GM18499 (cell line): ENCODE results near the gene INHBA.

Experiments used
- ATAC-seq: cut with Tn5 transposase; IDR thresholded peaks from one replicate; pipeline ENCODE4 v1.9.1; 2021; ENCODE audit warnings: moderate number of reproducible peaks; ENCODE audit not compliant: insufficient read depth, unreplicated experiment

INHBA gene

DNA sequence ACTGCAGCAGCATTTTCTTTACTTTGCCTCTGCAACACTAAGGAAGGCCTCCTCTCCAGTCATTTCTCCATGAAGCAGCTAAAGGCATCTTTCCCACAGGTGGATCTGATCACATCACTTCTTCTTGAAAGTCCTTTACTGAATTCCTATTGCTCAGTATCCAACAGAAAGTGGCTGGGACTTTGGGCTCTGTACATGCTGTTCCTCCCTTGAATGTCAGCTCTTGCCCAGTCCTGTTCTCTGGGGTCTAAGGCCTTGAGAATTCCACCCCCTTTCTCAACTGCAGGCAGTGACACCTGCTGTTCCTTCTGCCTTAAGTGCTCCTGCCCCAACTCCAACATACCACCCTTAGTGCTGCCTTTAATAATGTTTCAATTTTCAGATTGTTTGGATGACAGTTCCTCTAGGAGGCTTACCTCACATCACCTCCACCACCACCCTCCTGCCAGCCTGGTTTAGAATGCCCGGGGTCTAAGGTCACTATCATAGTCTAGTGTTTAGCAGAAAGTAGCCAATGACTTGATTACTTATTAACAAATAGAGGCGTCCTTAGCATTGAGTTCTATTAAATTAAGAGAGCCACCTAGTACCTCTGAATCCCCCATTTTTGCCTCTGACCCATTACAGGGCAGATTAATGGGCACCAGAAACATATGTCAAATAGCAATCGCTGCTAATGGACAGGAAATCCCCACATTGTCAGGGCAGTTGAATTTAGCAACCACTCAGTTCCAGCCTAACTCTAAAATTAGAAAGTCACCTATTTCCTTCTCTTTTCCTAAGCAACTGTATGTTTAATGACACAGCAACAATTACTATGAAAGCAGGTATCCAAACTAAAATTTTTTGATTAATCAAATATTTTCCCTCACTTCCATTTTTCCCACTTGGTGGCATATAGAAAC lies 11.4 kb downstream of the INHBA start:
- no peak for ATAC-seq

DNA sequence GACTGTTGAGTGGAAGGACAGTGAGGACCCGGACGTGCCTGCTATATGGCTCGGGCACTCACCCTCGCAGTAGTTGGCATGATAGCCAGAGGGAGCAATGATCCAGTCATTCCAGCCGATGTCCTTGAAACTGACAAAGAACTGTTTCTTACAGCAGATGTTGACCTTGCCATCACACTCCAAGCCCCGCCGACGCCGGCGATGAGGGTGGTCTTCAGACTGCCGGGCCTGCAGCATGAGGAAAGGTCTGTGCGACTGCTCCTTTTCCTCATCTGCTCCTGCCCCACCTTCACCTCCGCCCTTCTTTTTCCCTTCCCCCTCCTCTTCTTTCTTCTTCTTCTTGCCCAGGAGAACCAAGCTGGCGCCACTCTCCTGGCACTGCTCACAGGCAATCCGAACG lies 13.1 kb downstream of the INHBA start:
- no peak for ATAC-seq

DNA sequence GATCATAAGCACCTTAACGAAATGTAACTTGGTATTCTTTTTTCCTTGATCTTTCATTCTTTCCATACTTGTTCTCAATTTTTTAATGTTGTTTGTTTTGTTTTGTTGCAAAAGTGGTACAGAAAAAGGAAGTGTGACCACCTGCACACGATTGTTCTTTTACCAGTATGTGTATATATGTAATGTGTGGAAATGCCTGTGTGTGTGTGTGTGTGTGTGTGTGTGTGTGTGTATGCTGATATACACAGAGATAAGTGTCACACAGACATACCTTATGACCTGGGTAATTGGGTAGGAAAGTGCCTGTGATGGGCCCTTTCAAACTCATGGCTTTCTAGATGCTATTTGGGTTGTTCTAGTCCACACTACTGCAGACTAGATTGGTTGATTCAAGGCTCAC lies 14.0 kb downstream of the INHBA start:
- ATAC-seq: no peak

DNA sequence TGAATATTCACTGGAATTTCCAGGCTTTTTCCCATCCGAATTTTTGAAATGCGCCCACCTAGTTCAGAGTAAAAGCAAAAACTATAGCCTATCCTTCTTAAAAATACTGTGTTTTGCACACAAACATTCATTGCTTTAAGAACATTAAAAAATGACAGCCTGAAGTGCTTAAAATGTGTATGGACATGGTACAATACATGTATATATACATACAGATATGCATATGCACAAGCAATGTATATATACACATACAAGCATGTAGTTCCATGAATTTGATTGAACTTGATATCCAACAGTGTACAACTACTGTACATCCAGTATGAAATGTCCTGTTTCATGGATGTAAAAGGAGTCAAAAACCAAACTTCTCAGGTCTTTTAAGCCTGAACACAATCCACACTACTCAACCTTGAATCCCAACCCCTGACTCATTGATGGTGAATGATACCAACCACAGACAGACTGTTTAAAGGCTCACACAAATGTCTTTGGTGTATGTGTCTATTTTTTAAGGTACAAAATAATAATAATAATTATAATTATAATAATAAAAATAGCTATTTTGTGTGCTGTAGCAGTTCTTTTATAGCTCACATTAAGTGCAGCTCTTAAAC lies 14.8 kb downstream of the INHBA start:
- ATAC-seq: no peak

DNA sequence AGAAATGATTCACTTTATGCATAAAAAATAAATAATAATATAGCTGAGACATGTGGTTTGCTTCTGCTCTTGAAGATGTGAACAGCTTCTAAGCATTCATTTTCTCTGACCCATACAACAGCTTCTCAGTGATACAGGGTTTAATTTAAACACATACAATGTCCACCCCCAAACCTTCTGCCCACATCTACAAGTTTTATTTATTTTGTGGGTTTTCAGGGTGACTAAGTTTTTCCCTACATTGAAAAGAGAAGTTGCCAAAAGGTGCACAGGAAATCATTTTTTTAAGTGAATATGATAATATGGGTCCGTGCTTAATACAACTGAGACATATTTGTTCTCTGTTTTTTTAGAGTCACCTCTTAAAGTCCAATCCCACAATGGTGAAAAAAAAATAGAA lies 17.2 kb downstream of the INHBA start:
- no peak for ATAC-seq

DNA sequence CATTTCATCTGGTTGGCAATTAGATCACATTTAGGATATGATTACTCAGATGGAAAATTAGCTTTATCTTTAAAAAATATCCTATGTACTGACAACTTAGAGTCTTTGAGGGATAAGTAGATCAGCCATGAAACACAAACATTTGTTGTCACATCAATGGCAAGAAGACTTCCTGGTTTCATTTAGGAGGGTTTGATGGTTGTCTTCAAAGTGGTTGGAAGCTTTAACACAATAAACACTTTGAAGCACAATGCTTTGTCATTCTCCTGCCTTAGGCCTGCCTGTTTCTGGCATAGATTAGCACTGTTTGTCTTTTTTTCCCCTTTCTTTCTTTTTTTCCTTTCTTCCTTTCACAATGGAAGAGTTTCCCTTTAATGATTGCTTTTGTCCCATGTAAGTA lies 20.5 kb downstream of the INHBA start:
- ATAC-seq: no peak

DNA sequence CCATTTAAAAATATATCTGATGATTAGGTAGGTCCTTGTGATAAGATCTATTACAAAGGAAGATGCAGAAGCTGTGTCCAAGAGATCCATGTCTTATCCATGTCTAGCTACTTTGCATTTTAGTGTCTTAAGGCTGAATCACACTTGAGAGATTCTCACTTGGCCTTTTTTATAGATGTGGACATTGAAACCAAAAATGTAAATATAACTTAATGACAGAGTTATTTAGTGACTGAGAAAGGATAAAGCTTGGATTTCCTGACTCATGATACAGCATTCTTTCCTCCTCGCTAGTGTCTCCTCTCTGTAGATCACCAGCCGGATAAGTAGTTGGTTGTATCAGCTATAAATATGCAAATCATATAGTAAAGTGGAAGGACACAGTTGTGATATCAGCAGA lies 23.3 kb downstream of the INHBA start:
- no peak for ATAC-seq

DNA sequence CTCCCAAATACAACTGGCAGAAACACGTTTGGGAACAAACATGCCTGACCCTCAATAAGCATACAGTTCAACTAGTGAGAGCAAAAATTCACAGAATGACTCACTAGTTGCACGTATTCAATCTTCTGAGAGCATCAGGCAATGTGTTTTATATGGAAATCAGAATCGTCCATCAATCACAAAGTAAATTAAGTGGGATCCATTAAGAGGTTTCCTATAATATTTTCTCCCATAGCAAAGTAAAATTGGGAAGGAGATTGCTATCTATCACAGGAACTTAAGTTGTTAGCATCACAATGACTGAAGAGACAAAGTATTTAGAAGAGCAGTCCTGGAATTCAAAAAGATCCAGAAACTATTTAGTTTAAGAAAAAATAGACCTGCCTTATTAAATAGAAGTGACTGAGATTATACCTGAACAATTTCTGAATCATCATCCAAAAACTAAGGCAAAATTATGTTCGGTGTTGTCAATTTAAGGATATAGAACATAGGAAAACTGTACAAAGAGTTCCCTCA lies 28.3 kb downstream of the INHBA start:
- ATAC-seq: no peak

DNA sequence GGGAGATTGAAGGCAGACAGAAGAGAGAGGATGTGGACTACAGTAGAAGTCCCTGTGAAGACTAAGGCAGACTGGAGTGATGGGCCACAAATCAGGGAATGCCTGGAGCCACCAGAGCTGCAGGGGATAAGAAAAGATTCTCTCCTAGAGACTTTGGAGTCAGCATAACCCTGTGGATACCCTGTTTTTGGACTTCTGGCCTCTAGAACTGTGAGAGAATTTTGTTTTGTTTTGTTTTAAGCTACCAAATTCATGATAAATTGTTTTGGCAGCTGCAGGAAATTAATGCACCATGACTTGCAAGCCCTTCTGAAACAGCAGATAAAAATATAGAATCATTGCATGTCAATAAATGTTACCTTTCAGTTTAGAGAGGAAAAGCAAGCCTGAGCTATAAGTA lies 41.3 kb downstream of the INHBA start:
- ATAC-seq: no peak

DNA sequence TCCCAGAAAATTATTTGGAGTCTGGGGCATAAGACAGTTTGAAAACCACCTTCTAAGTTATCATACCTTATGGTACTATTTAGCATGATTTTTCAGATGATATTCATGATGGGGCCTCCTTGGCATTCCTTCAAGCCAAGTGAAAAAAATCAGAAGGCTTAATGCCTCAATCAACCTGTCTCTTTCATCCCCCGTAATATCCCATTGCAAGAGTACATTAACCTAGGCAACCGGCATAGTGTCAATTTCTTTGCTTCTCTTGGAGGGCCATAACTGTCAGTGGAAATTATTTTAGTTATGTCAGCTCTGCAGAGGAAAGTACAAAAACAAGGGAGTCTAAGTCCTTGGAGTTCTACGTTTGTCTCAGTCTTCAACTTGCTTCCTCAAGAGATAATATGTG lies 43.4 kb downstream of the INHBA start:
- ATAC-seq: no peak

DNA sequence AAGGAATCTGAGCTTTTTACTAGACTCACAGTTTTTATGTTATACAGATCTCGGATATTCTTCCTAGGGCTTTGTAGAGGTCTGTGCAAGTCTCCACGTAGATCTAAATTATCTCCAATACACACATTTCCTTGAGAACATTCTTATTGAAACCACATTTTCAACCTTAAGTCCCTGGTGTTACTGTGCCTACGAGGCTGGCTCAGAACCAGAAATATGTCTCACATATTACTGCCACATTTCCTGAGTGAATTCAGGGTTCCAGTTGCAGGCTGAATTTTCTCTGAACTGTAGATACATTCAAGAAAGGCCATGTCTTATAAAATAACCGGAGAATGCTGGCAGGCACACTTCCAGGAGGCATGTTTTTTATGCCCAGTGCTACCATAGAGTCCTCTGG lies 46.5 kb downstream of the INHBA start:
- ATAC-seq: no peak

DNA sequence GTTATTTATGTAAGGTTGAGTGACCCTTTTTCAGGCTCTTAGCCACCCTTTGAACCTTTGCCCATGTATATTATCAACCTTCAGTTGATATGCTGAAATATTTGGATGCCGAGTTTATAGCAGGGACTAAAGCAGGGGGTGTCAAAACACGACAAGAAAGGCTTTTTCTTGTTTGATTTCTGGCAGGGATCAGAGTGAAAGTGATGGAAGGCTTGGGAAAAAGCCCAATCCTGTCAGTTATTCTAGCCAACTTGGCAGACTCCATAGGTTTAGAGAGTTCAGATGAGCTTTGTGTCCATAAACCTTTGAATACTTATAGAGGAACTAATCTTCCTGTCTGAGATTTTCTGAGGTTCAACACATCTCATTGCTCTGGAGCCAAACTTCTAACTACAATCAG lies 47.5 kb downstream of the INHBA start:
- ATAC-seq: no peak

DNA sequence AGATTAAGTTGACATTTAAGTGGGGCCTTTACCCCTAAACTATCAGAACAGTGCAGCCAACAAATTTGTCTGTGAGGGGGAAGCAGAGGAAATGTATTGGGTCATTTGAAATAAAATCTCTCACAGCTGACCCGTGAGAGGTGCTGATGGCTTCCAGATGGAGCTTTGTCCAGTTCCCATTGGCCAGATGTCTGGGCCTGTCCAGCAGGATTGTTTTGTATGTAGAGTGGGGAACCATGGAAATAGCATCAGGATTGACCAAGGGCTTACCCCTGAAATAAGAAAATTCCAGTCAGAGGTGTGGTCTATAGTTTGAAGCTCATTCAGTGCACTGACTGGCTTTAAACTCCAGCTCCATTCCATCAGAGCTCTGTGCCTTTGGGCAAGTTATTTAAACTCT lies 50.6 kb downstream of the INHBA start:
- no peak for ATAC-seq

DNA sequence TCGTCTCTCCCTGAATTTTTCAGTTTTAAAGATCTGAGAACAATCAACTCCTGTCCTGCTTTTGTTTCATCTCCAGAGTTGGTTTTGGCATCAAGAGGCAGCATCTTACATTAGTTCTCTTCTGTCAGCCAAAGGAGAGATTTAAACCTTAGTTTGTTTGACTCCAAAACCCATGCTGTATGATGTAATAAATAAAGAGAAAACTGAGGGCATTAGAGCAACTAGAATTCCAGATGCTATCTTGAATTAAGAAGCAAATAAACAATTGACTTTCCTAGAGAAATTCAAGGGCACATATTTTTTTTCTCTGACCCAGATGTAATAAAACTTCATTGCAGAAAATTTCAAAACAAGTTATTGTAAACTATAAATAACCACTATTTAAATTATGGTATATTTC lies 54.4 kb downstream of the INHBA start:
- no peak for ATAC-seq

DNA sequence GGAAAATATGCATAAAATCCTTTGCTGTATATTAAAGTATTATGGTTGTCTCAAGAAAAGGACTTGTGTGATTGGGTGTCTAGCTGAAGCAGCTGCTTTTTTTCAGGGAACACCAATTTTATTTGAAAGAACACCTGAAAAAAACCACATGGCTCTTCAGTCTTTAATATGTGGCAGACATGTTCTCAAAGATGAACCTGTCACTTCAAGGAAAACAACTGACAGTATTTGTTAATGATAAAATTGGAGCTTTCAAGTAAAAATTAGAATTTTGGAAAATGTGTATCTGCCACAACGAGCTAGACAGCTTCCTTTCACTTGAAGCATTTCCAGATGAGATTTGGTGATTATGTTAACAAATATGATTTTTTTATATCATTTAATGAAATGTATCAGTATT lies 59.3 kb downstream of the INHBA start:
- no peak for ATAC-seq

DNA sequence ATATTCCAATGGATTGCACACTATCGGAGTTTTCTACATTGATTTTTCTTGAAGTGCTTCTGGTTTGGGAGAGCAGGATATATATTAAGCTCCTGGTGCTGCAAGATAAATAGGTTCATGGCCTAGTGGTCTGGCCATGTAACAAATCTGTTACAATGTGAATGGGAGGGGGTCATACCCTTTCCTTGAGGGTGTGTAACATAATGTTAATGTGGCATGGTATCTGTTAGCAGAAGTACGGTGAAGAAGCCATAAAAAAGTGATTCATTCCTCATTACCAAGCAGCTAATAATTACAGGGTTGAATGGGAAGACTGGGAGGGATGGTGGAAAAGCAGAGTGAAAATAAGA lies 61.2 kb downstream of the INHBA start:
- no peak for ATAC-seq

DNA sequence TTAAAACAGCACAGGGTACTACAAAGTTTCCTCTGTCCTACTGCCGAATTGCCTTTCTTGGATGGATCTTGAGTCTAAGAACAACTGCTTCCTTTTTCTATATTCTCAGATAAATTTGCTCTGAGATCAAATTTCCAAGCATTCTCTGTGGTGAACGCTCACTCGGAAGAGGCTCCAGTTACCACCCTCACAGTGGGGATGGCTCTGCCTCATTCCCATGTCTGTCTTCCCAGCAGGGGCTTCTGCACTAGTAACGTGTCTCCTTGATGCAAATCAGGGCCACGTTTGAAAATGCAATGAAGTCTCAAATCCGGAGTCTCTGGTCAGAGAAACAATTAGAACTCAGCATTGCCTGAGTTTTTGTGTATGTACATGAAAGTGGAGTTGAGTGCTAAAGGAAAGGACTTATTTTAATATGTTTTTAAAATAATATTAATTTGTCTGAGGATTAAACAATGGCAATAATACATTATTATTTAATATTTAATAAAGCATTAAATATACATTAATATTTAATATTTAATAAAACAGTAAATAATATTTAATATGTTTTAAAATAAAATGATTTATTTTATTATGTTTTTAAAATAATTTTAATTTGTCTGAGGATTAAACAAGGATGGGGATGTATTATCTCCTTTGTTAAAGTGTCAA lies 61.8 kb downstream of the INHBA start:
- ATAC-seq: no peak

DNA sequence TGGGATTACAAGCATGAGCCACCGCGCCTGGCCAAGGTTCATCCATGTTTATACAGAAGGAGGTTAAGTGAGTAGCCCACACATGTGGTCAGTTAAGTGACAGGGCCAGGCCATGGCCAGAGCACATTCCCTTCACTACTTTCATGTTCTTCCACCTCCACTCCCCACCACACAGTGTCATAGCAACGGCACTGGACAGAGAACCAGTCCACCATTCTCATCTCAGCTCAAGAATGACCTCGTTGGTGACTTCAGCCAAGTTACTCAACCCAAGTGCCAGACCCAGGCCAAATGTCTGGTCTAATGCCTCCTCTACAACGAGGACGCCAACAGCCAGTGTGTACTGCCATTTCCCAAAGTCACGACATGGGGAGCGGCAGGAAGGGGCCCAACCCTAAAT lies 62.4 kb downstream of the INHBA start:
- ATAC-seq: no peak

DNA sequence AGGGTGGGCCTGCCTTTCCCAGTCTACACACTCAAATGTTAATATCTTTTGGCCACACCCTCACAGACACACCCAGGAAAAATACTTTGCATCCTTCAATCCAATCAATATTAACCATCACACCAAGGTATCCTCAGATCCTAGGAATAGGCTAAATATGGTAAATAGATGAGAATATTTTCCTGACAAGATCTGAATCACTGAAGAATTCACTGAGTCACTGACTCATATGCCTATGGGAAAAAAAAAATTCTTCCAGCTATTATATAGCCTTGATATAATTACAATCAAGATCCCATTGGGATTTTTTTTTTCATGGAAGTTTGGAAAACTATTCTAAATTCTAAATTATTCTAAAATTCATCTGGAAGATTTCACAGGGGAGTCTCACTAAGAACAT lies 65.8 kb downstream of the INHBA start:
- ATAC-seq: no peak
